ENCODE measurements around the gene DGKZ.

Gene DGKZ

DNA sequence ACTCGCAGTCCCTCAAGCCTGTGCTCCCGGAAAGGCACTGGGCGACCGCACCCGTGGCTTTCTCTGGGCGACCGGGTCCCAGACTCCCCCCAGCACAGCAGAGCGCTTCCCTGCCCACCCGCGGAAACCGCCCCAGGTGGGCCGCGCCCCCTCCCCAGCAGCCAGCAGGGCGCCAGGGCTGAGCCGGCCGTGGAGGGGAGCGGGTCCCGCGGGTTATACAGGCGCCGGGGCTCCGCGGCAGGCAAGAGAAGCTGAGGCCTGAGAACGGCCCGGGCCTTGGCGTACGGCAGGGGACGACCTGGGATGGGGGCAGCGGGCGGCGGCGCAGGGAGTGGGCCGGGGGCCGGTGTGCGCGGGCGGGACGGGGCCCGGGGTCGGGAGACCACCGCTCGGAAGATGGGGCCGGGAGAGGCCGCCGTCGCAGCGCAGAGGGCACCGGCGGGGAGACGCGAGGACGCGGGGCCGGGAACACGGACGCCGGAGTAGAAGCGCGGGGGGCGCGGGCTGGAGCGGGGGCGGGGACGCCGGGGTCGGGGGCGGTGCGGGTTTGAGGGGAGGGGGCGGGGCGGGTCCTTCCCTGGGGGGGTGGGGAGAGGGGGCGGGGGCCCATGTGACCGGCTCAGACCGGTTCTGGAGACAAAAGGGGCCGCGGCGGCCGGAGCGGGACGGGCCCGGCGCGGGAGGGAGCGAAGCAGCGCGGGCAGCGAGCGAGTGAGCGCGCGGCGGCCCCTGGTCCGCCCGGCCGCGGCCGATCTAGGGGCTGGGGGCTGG is 34.0 kb downstream of the DGKZ start, which contains the start of gene MDK:
TSS of gene MDK (plus strand) at position 622 of the 771 bp plus-strand sequence. CDS start 389 bp downstream, outside the sequence.
- Histone ChIP-seq H3K9me3 (replicated peaks in 1 of 2; ENCODE audit: control insufficient read depth in 2 of 2, insufficient read depth in 1 of 2, low read depth in 1 of 2, low read length in 2 of 2) (no peaks in the 10 kb centered on the region), H3K79me1 (ENCODE audit: low read depth, low read length) (peaks cover 6% of the 10 kb centered on the region)

DNA sequence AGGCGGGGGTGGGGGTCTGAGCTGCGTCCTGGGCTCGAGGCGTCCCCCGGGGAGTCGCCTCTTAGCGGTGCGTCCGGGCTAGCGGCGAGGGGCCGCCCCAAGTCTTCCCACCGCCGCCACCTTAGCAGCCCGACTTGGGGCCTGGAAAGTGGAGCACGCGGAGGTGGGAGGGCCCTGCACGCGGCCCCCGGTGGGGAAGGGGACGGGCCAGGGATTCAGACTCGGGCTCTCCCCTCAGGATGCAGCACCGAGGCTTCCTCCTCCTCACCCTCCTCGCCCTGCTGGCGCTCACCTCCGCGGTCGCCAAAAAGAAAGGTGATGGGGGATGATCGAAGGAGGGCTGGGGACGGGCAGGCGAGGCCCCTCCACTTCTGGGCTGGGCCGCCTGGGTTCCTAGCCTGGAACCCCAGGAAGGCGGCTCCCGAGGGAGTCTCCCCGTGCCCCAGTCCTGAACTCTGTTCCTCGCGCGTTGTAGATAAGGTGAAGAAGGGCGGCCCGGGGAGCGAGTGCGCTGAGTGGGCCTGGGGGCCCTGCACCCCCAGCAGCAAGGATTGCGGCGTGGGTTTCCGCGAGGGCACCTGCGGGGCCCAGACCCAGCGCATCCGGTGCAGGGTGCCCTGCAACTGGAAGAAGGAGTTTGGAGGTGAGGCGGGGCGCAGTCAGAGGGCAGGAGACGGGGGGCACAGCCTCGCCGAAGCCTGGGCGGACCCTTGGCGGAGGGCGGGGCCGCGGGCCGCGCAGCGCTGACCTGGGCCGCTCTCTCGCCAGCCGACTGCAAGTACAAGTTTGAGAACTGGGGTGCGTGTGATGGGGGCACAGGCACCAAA is 34.8 kb downstream of the DGKZ start:
- Histone ChIP-seq H2BK15ac (ENCODE audit: low read length) (peak overlapping the region; percentile 99), H3K4ac (ENCODE audit: low read length) (peak overlapping the region; percentile 100), H2BK120ac (ENCODE audit: low read depth, low read length) (peak overlapping the region; percentile 100), H2AFZ (ENCODE audit: low read length) (no peak overlapping the region), H3K4me1 (ENCODE audit: control insufficient read depth in 2 of 2, insufficient read depth in 1 of 2, low read depth in 1 of 2, low read length in 2 of 2) (peaks cover 23 to 26% of the 10 kb centered on the region in 2 donors), H3K14ac (ENCODE audit: low read length) (peak overlapping the region; percentile 95), H3K18ac (ENCODE audit: low read length) (peak overlapping the region; percentile 100), H2BK12ac (ENCODE audit: low read length) (peak overlapping the region; percentile 97), H3K9ac (ENCODE audit: low read depth, low read length, poor library complexity) (peak overlapping the region; percentile 97), H3K23ac (ENCODE audit: low read depth, low read length, poor library complexity) (peak overlapping the region; percentile 93), H3K4me2 (ENCODE audit: insufficient read depth, low read length, poor library complexity, severe bottlenecking) (peak overlapping the region; percentile 98), H4K8ac (ENCODE audit: low read depth, low read length) (peak overlapping the region; percentile 32), H3K27me3 (ENCODE audit: control insufficient read depth in 3 of 3, insufficient read depth in 3 of 3, low read depth in 1 of 3, low read length in 3 of 3) (peaks cover 0 to 10% (median 0%) of the 10 kb centered on the region in 3 experiments), H3K9me3 (replicated peaks in 1 of 2; ENCODE audit: control insufficient read depth in 2 of 2, insufficient read depth in 1 of 2, low read depth in 1 of 2, low read length in 2 of 2) (no peaks in the 10 kb centered on the region), H3K36me3 (replicated peaks in 1 of 2; ENCODE audit: control insufficient read depth in 2 of 2, insufficient read depth in 2 of 2, low read length in 2 of 2) (peaks cover 11 to 39% of the 10 kb centered on the region in 2 donors), H4K91ac (ENCODE audit: low read depth, low read length, poor library complexity) (peak overlapping the region; percentile 98), H2AK5ac (ENCODE audit: low read depth, low read length) (peak overlapping the region; percentile 98), H3K79me1 (ENCODE audit: low read depth, low read length) (peaks cover 6% of the 10 kb centered on the region), H3K4me3 (ENCODE audit: low read length in 2 of 2) (peak overlapping the region; percentile 92 to 100), H2BK5ac (ENCODE audit: low read length) (peak overlapping the region; percentile 100), H3K27ac (replicated peaks; ENCODE audit: low read length) (peak overlapping the region; percentile 91)
- no CpG with 5 or more reads among the region's 66 CpGs for WGBS, 2 donors (ENCODE audit: extremely low coverage in 2 of 2, insufficient read length in 2 of 2, insufficient replicate concordance in 1 of 2)
- DNase-seq (ENCODE audit: low spot score), result no peak

More for the DNA sequence above, 34.0 kb downstream of the DGKZ start, which contains the start of gene MDK:
- peak within 1 kb of the TSS; percentile 100 for H3K18ac ChIP-seq (ENCODE audit: low read length)
- peak; percentile 75 for DNase-seq (ENCODE audit: low spot score)
- H2BK5ac ChIP-seq (ENCODE audit: low read length), result peak within 1 kb of the TSS; percentile 100
- H3K27me3 ChIP-seq (ENCODE audit: control insufficient read depth in 3 of 3, insufficient read depth in 3 of 3, low read depth in 1 of 3, low read length in 3 of 3), result peaks cover 0 to 5% (median 0%) of the 10 kb centered on the region in 3 experiments
- H2BK15ac ChIP-seq (ENCODE audit: low read length), result peak within 1 kb of the TSS; percentile 99
- H3K23ac ChIP-seq (ENCODE audit: low read depth, low read length, poor library complexity), result peak within 1 kb of the TSS; percentile 93
- peaks cover 23 to 26% of the 10 kb centered on the region in 2 donors for H3K4me1 ChIP-seq (ENCODE audit: control insufficient read depth in 2 of 2, insufficient read depth in 1 of 2, low read depth in 1 of 2, low read length in 2 of 2)
- peaks cover 13 to 45% of the 10 kb centered on the region in 2 donors for H3K36me3 ChIP-seq (replicated peaks in 1 of 2; ENCODE audit: control insufficient read depth in 2 of 2, insufficient read depth in 2 of 2, low read length in 2 of 2)
- peak within 1 kb of the TSS; percentile 100 for H3K4ac ChIP-seq (ENCODE audit: low read length)
- peak within 1 kb of the TSS; percentile 98 for H4K91ac ChIP-seq (ENCODE audit: low read depth, low read length, poor library complexity)
- H3K9ac ChIP-seq (ENCODE audit: low read depth, low read length, poor library complexity), result peak within 1 kb of the TSS; percentile 97
- peak within 1 kb of the TSS; percentile 99 for H3K14ac ChIP-seq (ENCODE audit: low read length)
- H2BK120ac ChIP-seq (ENCODE audit: low read depth, low read length), result peak within 1 kb of the TSS; percentile 100
- peak within 1 kb of the TSS; percentile 82 for H2AFZ ChIP-seq (ENCODE audit: low read length)
- peak within 1 kb of the TSS; percentile 32 for H4K8ac ChIP-seq (ENCODE audit: low read depth, low read length)
- peak within 1 kb of the TSS; percentile 100 for H2AK5ac ChIP-seq (ENCODE audit: low read depth, low read length)
- peak within 1 kb of the TSS; percentile 98 for H3K27ac ChIP-seq (replicated peaks; ENCODE audit: low read length)
- H3K4me3 ChIP-seq (ENCODE audit: low read length in 2 of 2), result peak within 1 kb of the TSS; percentile 92 to 100
- H3K4me2 ChIP-seq (ENCODE audit: insufficient read depth, low read length, poor library complexity, severe bottlenecking), result peak within 1 kb of the TSS; percentile 98
- H2BK12ac ChIP-seq (ENCODE audit: low read length), result peak within 1 kb of the TSS; percentile 97
- WGBS, 2 donors (ENCODE audit: extremely low coverage in 2 of 2, insufficient read length in 2 of 2, insufficient replicate concordance in 1 of 2), result no CpG with 5 or more reads among the region's 96 CpGs

DNA sequence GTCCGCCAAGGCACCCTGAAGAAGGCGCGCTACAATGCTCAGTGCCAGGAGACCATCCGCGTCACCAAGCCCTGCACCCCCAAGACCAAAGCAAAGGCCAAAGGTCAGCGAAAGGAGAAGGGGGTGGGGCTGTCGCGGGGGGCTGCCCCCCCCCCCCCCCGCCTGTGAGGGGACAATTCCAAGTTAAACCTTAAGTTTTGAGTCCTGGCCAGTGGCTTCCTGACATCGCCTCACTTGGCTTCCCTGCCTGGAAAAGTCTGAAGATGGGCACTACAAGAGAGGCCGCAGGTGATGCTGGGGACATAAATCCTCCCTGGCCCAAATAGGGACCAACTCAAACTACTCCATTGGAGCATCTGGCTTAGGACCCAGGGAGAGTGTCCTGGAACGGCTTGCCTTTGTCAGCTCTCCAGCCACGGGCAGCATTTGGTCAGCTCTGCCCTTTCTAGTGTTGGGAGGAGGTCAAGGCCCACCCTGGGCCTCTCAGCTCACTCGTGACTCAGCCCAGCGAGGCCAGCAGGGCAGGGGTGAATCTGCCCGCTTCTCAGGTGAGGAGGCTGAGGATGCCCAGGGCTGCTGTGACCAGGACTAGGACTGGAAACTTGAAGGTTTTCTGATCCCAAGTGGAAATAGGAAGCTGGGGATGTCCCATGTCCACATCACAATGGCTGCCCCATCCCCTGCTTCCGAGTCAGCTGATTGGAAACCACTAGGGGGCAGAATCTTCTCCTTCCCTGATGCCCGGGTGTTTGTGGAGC is 35.6 kb downstream of the DGKZ start:
- peaks cover 0 to 16% (median 7%) of the 10 kb centered on the region in 3 experiments for H3K27me3 ChIP-seq (ENCODE audit: control insufficient read depth in 3 of 3, insufficient read depth in 3 of 3, low read depth in 1 of 3, low read length in 3 of 3)
- H2BK12ac ChIP-seq (ENCODE audit: low read length), result no peak overlapping the region
- peaks cover 23 to 31% of the 10 kb centered on the region in 2 donors for H3K4me1 ChIP-seq (ENCODE audit: control insufficient read depth in 2 of 2, insufficient read depth in 1 of 2, low read depth in 1 of 2, low read length in 2 of 2)
- DNase-seq (ENCODE audit: low spot score), result no peak
- peak overlapping the region; percentile 92 to 100 for H3K4me3 ChIP-seq (ENCODE audit: low read length in 2 of 2)
- peak overlapping the region; percentile 95 for H3K14ac ChIP-seq (ENCODE audit: low read length)
- no peak overlapping the region for H3K4ac ChIP-seq (ENCODE audit: low read length)
- peak overlapping the region; percentile 100 for H2BK5ac ChIP-seq (ENCODE audit: low read length)
- H3K9ac ChIP-seq (ENCODE audit: low read depth, low read length, poor library complexity), result peak overlapping the region; percentile 97
- peak overlapping the region; percentile 100 for H3K18ac ChIP-seq (ENCODE audit: low read length)
- H3K79me1 ChIP-seq (ENCODE audit: low read depth, low read length), result peaks cover 5% of the 10 kb centered on the region
- H3K4me2 ChIP-seq (ENCODE audit: insufficient read depth, low read length, poor library complexity, severe bottlenecking), result peak overlapping the region; percentile 98
- WGBS, 2 donors (ENCODE audit: extremely low coverage in 2 of 2, insufficient read length in 2 of 2, insufficient replicate concordance in 1 of 2), result no CpG with 5 or more reads among the region's 18 CpGs
- peak overlapping the region; percentile 78 for H4K91ac ChIP-seq (ENCODE audit: low read depth, low read length, poor library complexity)
- H3K23ac ChIP-seq (ENCODE audit: low read depth, low read length, poor library complexity), result peak overlapping the region; percentile 93
- peak overlapping the region; percentile 98 for H2AK5ac ChIP-seq (ENCODE audit: low read depth, low read length)
- H3K27ac ChIP-seq (replicated peaks; ENCODE audit: low read length), result no peak overlapping the region
- H4K8ac ChIP-seq (ENCODE audit: low read depth, low read length), result no peak overlapping the region
- H2BK15ac ChIP-seq (ENCODE audit: low read length), result peak overlapping the region; percentile 99
- H2AFZ ChIP-seq (ENCODE audit: low read length), result no peak overlapping the region
- H3K36me3 ChIP-seq (replicated peaks in 1 of 2; ENCODE audit: control insufficient read depth in 2 of 2, insufficient read depth in 2 of 2, low read length in 2 of 2), result peaks cover 9 to 31% of the 10 kb centered on the region in 2 donors
- H2BK120ac ChIP-seq (ENCODE audit: low read depth, low read length), result peak overlapping the region; percentile 100
- no peaks in the 10 kb centered on the region for H3K9me3 ChIP-seq (replicated peaks in 1 of 2; ENCODE audit: control insufficient read depth in 2 of 2, insufficient read depth in 1 of 2, low read depth in 1 of 2, low read length in 2 of 2)

Data from neuronal stem cell (in vitro differentiated cells).